Fibroblast of gingiva (primary cell): ENCODE results near the gene CCDC127.

ENCODE experiments used
- DNase-seq: peaks from one replicate; pipeline ENCODE4 v3.0.0-alpha.2; 2011; ENCODE audit warnings: low read depth

Gene CCDC127

GRCh38 chr5:189976-190365, 28.0 kb downstream of the CCDC127 start:
- no peak for DNase-seq

DNA sequence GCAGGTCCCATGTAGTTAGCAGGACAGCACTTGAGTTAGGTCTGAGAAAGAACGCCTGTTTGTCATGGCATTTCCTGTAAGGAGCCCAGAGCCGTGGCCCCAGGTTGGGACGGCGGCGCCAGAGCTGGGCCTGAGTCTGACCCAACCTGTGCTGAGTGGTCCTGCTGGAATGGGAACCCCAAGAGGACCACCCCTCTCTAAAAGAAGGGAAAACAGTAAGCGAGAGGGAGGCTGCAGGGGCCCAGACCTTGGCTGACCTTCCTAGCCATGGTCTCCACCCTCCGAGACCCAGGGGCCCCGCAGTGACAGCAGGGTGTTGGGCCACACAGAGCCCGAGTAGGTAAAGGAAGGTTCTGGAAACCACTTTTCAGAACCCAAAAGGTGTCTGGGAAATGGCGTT, 28.5 kb downstream of the CCDC127 start:
- no peak for DNase-seq

DNA sequence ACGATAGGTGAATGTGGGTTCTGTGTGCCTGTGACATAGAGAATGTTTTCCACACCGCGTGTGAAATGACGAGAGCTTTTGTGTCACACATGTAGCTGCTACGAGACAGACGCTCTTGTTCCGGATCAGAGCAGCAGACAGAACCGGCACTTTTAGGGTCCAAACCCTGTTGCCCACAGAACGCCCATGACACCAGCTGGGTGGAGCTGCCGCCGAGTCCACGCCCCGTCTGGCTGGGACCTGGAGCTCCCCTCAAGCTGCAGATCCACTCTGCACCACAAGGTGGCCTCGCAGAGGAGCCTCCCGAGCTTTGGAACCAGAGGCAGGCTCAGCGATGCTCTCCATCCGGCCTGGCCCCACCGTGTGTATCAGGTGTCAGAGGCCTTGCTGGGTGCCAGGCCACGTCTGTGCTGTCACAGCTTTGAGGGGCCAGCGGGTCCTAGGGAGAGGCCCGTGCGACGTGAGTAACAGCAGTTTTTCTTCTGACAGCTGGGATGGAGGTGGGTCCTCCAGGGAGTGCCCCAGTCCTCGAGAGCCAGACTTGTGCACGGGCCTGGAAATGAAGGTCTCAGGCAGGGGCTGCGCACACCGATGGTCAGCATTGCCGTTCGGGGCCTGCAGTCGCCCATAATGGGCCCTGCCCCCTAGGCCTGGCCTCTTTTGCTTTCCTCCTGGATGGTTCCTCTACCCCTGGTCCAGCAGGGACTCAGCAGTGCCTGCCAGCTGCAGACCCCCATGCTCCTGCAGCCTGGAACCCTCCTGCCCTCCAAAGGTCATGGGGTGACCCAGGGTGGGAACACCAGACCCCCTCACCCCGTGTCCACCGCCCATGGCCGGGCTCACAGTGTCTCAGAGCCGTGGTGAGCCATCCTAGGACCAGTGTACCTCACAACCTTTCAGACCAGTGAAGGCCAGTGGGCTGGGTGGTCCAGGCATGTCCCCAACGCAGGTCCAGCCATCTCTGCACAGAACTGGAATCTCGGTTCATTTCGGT, 29.2 kb downstream of the CCDC127 start:
- DNase-seq, result peak; percentile 81

DNA sequence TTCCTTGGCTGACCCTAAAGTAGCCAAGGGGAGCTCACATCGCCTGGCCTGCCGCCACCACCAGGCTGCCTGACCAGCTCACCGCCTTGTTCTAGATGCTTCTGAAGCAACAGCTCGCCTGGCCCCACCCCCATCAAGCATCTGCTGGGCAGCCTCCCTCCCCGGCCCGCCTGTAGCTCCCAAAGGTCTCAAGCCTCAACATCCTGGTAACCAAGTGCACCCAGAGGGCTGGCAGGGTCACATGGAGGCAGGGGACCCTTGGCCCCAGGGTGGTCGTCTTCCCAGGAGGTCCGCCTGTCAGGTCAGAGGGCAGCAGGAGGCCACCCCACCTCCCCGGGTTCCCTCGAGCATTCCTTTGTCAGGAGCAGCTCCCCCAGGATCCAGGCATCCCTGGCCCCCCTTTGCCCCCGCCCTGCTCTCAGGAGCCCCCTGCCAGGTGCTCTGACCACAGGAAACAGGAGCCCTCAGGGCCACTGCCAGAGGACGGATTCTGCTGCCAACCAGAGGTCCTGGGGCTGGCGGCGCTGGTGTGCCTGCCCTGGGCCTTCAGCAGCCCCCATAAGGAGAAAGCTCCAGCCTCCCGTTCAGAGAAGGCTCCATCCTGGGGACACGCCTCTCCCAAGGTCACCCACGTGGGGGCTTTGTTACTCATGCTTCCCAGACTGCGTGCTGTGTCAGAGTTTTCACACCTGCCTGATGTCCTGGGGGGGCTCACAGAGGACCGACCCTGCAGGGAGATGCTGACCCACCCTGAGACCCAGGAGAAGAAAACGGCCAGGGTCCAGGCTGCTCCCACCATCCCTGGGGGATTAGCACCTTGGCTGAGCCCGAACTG, 30.1 kb downstream of the CCDC127 start:
- peak; percentile 16 for DNase-seq

- DNase-seq, result no peak
Measured at GRCh38 chr5:187042-187431, 30.9 kb downstream of the CCDC127 start.

GRCh38 chr5:186091-187041, 31.6 kb downstream of the CCDC127 start:
- DNase-seq, result no peak

DNA sequence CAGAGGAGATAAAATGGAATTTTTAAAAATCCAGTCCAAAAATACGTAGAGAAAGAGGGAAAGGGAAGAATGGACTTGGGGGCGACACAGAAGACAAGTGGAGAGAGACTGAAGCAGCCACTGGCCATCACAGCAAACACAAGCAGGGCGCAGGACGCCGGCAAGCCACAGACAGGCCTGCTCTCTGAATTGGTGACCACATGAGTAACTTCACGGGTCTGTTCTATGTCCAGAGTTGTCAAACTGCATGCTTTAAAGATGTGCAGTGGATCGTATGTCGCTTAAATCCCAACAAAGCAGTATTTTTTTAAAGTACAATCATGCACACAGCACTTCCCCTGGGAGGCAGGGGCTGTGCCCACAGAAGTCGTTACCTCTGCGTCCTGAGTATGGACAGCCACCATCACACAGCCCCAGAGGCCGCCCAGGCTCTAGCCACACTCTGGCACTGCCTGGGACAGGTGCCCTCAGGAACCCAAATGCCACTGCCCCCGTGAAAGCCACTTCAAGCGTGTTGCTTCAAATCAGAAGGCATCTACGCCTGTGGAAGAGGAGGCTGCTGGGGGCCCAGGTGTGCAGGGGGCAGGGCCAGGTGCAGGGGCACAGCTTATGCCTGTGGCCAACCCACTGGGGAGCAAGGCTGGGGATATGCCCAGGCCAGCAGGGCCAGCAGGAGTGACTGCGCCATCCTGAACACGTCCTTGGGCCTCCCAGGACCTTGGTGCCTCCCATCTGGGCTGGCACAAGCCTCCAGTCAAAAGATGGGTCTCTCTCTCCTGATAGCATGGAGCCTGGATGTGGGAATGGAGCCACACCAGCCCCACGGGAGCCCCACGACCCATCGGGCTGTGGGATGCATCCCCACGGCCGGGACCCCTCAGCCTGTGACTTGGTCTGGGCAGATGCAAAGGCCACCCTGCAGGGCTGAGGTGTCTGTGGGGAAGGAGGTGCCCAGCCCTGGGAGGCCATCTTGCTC, 32.6 kb downstream of the CCDC127 start:
- DNase-seq, result no peak

GRCh38 chr5:184471-184870, 33.5 kb downstream of the CCDC127 start:
- DNase-seq, result peak; percentile 13

DNA sequence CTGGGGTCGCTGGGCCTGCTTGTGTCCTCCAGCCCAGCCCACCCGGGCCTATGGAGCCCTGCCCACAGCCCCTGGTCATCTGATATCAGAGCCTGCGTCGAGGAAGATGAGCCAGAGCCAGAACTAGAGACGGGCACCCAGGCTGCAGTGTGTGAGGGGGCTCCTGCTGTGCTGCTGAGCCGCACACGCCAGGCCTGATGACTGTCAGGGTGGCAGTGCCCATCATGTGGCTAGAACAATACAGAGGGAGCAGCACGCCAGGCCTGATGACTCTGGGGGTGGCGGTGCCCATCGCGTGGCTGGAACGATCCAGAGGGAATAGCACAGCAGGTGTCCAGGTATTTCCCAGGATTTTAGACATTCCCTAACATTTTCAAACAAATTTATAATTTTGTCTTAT, 35.8 kb downstream of the CCDC127 start:
- no peak for DNase-seq

- no peak for DNase-seq
Measured at GRCh38 chr5:181566-181965, 36.4 kb downstream of the CCDC127 start.

DNA sequence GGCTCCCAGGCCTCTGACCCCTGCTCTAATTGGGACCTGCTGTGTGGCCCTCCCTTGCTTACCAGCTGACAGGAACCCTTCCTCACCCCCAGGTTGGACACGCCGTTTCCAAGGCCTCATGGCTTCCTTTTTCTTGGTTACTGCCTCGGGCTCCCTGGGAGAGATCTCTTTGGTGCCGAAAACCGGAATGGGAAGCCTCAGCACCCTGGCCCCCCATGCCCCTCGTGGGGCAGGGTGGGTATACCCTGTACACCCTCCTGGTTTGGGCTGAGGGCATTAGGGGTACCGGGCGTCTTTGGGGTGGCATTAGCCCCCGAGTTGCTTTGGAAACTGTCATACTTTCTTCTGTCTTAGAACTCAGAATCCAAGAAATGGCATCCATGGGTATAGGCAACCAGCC, 36.8 kb downstream of the CCDC127 start:
- no peak for DNase-seq

GRCh38 chr5:180286-180918, 37.6 kb downstream of the CCDC127 start:
- DNase-seq, result no peak

- no peak for DNase-seq
Measured at GRCh38 chr5:179401-179800, 38.6 kb downstream of the CCDC127 start.

- DNase-seq, result no peak
Measured at GRCh38 chr5:178110-178509, 39.8 kb downstream of the CCDC127 start.

DNA sequence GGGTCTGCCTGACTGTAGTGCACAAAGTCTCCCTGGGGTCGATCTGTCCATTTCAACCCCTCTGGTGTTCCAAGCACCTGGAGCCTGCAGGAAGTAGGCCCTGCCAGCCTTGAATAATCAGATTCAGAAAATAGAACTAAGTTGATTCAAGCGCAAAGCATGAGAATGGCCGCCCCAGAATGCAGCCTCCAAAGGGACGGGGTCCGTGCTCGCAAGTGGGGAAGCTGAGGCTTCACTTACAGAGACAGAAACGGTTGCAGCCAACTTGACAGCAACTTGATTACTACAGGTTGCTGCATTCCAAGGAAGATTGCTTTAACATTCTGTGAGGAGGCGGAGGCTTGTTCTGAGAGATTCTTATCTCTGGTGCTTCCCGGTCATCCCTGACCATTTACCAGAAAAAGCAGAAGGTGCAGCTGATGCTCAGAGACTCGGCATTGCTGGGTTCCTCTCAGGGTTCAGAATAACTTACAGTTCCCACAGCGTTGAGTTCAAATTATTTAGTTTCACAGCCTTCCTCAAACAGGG, 41.6 kb downstream of the CCDC127 start:
- DNase-seq, result no peak

- no peak for DNase-seq
Measured at GRCh38 chr5:174876-175465, 43.0 kb downstream of the CCDC127 start.

- no peak for DNase-seq
Measured at GRCh38 chr5:174291-174600, 43.7 kb downstream of the CCDC127 start.

- no peak for DNase-seq
Measured at GRCh38 chr5:173392-174290, 44.3 kb downstream of the CCDC127 start.

DNA sequence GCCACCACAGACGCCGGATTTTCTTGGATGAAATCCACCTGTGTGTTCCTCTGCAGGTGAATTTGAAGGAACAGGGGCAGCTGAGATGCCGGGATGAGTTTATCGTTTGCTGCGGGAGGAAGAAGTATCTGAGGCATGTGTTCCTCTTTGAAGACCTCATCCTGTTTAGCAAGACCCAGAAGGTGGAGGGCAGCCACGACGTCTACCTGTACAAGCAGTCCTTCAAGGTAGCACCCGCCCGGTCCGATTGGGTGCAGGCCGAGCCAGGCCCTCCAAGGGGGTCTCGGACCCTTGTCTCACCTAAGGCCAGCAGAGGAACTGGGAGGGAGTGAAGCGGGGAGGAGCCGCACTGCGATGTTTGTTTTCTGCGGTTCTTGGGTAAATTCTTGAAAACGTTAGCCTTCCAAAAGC, 45.1 kb downstream of the CCDC127 start:
- DNase-seq, result no peak
